Activated T-helper 1 cell treated with anti-CD3 and anti-CD28 coated beads, Interleukin-12 subunit alpha, Interleukin-12 subunit beta, Interleukin-2, Interleukin-4 antibody, amounts not matched to agents 30 ng/mL and 10 ng/mL and 1 ng/mL, durations not matched to agents 14 hours and 24 hours and 36 hours (primary cell): ENCODE results near the gene RETREG3. TPM values are rescaled to one million over a fixed set of nuclear protein-coding genes. Genes with fewer than 3 reads are reported as not detected.

Experiments
- DNase-seq: peaks from one replicate; pipeline ENCODE4 v3.0.0; 2021; ENCODE audit warnings: low spot score
- H3K27ac Mint-ChIP-seq: one replicate; pipeline ENCODE4 v1.8.0; 2021; ENCODE audit warnings: mild to moderate bottlenecking, mixed read lengths
- H3K27me3 Mint-ChIP-seq: one replicate; pipeline ENCODE4 v1.8.0; 2022; ENCODE audit warnings: mild to moderate bottlenecking, moderate library complexity, mixed read lengths; ENCODE audit not compliant: insufficient read depth
- H3K36me3 Mint-ChIP-seq: one replicate; pipeline ENCODE4 v1.8.0; 2021; ENCODE audit warnings: low read depth, mixed read lengths
- H3K4me1 Mint-ChIP-seq: one replicate; pipeline ENCODE4 v1.8.0; 2021; ENCODE audit warnings: low read depth, mixed read lengths
- H3K4me3 Mint-ChIP-seq: one replicate; pipeline ENCODE4 v1.8.0; 2021; ENCODE audit warnings: mild to moderate bottlenecking, moderate library complexity, mixed read lengths
- H3K9me3 Mint-ChIP-seq: one replicate; pipeline ENCODE4 v1.8.0; 2021; ENCODE audit warnings: mixed read lengths
- intact Hi-C: fragments of 100-400 bp; cut with micrococcal nuclease; formaldehyde crosslinking; loops from one replicate; pipeline ENCODE4 v1.15.1; 2024
- total RNA-seq: library from RNA; stranded (reverse); gene quantifications from 2 replicates; pipeline ENCODE4 v1.2.3, GENCODE V29; 2022

Gene RETREG3
- total RNA-seq, 1 donor from 2014 or later, result 43.4 TPM

DNA sequence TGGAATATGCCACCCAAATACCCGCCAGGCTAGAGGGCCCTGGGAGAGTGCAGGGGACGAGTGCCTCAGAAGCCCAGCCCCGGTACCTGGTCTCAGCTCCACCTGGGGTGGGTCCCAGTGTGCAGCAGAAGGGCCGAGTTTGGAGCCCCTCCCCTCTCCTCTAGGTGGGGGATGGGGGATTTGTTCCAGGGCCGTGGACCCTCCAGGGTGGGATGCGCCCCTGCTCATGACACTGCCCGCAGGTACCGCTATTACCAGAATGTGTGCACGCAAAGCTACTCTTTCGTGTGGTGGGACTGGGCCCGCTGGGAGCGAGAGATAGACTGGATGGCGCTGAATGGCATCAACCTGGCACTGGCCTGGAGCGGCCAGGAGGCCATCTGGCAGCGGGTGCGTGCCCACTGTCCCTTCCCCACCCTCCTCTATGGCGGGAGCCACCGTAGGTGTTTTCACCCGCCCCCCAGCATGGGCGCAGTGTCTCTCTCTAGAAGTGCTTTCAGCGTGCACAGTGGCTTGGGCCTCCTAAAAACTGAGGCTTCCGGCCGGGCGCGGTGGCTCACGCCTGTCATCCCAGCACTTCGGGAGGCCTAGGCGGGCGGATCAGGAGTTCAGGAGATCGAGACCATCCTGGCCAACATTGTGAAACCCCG is 71.9 kb downstream of the RETREG3 start:
- Mint-ChIP-seq H3K9me3 (no peaks in the 10 kb centered on the region), H3K27ac (no peak overlapping the region), H3K27me3 (peaks cover 12% of the 10 kb centered on the region), H3K4me3 (peak overlapping the region; percentile 90), H3K4me1 (peaks cover 31% of the 10 kb centered on the region), H3K36me3 (peaks cover 8% of the 10 kb centered on the region)
- intact Hi-C loops, result no loop called here
- no peak for DNase-seq

DNA sequence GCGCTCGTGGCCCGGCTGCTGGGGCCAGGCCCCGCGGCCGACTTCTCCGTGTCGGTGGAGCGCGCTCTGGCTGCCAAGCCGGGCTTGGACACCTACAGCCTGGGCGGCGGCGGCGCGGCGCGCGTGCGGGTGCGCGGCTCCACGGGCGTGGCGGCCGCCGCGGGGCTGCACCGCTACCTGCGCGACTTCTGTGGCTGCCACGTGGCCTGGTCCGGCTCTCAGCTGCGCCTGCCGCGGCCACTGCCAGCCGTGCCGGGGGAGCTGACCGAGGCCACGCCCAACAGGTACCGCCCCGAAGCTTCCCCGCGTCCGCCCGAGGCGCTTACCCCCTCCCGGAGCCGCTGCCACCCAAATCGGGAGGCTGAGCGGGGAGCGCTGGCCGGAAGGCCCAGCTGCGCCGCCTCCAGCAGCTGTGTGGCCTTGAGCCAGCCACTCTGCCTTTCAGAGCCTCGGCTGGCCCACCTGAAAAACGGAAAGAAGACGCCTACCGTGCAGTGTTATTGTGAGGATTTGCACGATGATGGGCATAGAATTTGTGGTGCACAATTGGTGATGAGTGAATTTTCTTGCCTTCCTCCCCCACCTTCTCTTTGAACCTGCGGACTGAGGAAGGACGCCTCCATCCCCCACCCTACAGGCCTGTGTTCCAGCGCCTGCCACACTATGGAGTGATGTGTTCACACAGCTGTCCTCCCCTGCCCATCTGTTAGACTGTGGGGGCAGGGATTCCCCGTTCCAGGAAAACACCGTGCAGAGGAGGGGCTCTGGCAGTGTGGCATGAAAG is 72.6 kb downstream of the RETREG3 start:
- Mint-ChIP-seq H3K27ac (peak overlapping the region; percentile 88), H3K4me3 (peak overlapping the region; percentile 90), H3K27me3 (peaks cover 15% of the 10 kb centered on the region), H3K4me1 (peaks cover 33% of the 10 kb centered on the region), H3K9me3 (no peaks in the 10 kb centered on the region), H3K36me3 (peaks cover 8% of the 10 kb centered on the region)
- peak; percentile 76 for DNase-seq
- intact Hi-C loops, result loop anchor here (1.0 kb wide), 3 partner anchors 18 to 73 kb away; partner anchors contain the start of genes PSMC3IP, RETREG3 and TUBG1

DNA sequence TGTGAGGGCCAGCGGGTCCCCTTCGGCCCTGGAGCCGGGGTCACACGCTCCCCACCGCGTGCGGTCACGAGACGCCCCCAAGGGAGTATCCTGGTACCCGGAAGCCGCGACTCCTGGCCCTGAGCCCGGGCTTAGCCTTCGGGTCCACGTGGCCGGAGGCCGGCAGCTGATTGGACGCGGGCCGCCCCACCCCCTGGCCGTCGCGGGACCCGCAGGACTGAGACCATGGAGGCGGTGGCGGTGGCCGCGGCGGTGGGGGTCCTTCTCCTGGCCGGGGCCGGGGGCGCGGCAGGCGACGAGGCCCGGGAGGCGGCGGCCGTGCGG is 73.2 kb downstream of the RETREG3 start, which contains the start of gene NAGLU:
TSS of gene NAGLU (plus strand) at position 194 of the 324 bp plus-strand sequence. CDS start at position 226, 32 bp downstream.
- Mint-ChIP-seq H3K27ac (peak within 1 kb of the TSS; percentile 89), H3K4me3 (peak within 1 kb of the TSS; percentile 90), H3K9me3 (no peaks in the 10 kb centered on the region), H3K27me3 (peaks cover 16% of the 10 kb centered on the region), H3K36me3 (peaks cover 8% of the 10 kb centered on the region), H3K4me1 (peaks cover 33% of the 10 kb centered on the region)
- peak; percentile 85 for DNase-seq
- intact Hi-C loops, result loop anchor here (1.0 kb wide), 3 partner anchors 18 to 73 kb away; partner anchors contain the start of genes PSMC3IP, RETREG3 and TUBG1

DNA sequence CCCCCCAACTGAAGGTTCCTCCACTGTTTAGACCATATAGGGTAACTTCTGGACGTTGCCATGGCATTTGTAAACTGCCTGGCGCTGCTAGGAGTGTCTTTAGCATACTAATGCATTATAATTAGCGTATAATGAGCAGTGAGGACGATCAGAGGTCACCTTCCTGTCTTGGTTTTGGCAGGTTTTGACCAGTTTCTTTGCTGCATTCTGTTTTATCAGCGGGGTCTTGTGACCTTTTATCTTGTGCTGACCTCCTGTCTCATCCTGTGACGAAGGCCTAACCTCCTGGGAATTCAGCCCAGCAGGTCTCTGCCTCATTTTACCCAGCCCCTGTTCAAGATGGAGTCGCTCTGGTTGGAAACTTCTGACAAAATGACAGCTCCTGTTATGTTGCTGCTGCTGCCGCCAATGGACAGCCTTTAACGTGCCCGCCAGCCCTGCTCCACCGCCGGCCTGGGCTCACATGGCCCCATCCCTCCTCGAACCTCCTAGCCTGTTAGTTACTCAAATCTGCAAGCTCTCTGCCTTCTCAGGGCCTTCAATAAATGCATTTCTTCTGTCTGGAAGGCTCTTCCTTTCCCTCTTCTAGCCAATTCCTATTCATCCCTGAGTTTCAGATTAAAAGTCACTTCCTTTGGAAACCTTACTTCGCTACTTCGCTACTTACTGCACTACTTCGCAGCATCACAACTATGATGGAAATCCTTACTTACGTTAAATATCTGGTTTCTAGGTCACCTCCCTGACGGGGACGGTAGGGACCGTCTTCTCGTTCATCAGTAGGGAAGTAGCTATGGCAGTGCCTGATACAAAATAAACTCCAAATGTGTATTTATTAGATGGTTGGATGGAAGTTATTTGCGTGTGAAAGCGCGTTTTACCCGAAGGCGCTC is 73.8 kb downstream of the RETREG3 start:
- Mint-ChIP-seq H3K36me3 (peaks cover 8% of the 10 kb centered on the region), H3K27me3 (peaks cover 16% of the 10 kb centered on the region), H3K4me1 (peaks cover 33% of the 10 kb centered on the region), H3K4me3 (peak overlapping the region; percentile 89), H3K27ac (peak overlapping the region; percentile 89), H3K9me3 (no peaks in the 10 kb centered on the region)
- DNase-seq, result no peak
- intact Hi-C loops, result loop anchor here (1.0 kb wide), 3 partner anchors 19 to 74 kb away; partner anchors contain the start of genes PSMC3IP, RETREG3 and TUBG1

DNA sequence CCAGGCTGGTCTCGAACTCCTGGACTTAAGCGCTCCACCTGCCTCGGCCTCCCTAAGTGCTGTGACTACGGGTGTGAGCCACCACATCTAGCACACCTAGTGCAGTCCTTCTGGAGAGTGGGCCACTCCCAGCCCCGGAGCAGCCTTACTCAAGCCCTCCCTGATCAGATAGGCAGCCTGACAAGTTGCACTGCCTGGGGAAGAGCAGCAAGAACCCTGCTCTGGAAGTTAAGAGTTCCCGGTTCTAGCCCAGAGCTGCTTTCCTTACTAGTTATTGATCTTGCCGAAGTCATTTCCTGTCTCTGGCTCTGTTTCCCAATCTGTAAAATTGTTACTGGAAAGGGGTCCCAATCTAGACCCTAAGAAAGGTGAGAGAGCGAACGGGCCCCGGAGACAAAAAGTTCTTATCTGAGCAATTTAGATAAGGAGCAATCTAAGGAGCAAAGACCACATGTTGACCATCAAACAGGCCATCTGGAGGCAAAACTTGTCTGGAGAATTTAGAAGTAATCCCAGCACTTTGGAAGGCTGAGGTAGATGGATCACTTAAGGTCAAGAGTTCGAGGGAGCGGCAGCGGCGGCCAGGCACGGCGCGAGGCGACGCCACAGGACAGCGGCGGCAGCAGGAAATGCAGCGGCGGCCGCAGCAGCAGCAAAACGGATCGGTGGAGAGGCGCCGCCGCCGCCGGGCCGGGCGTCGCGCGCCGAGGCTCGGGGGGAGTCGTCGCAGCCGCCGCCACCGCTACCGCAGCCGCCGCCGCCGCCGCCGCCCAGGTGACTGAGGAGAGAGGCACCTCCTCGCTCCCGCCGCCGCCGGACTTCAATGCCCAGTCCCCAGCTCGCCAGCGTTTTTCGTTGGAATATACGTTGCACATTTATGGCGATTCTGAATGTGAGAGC is 77.5 kb downstream of the RETREG3 start:
- Mint-ChIP-seq H3K9me3 (no peaks in the 10 kb centered on the region), H3K27me3 (peaks cover 19% of the 10 kb centered on the region), H3K36me3 (peaks cover 6% of the 10 kb centered on the region), H3K4me3 (peak overlapping the region; percentile 78), H3K27ac (peak overlapping the region; percentile 44), H3K4me1 (peaks cover 34% of the 10 kb centered on the region)
- DNase-seq, result peak; percentile 37
- intact Hi-C loops, result no loop called here

DNA sequence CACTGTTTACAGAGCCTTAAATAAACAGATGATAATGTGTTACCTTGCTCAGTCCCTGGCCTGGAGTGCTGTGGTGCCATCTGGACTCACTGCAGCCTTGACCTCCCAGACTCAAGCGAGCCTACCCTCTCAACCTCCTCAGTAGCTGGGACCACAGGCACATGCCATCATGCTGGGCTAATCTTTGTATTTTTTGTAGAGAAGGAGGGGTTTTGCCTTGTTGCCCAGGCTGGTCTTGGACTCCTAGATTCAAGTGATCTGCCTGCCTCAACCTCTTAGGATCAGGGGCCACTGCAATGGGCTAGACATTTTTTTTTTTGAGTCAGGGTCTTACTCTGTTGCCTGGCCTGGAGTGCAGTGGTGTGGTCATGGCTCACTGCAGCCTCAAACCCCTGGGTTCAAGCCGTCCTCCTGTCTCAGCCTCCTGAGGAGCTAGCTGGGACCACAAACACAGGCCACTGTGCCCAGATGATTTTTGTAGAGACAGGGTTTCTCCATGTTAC is 78.2 kb downstream of the RETREG3 start:
- Mint-ChIP-seq H3K4me3 (no peak overlapping the region), H3K36me3 (peaks cover 6% of the 10 kb centered on the region), H3K4me1 (peaks cover 32% of the 10 kb centered on the region), H3K9me3 (no peaks in the 10 kb centered on the region), H3K27me3 (peaks cover 19% of the 10 kb centered on the region), H3K27ac (no peak overlapping the region)
- intact Hi-C loops, result no loop called here
- DNase-seq, result no peak

Other genes starting within 250 kb of the RETREG3 start
- gene STAT3, start 220.9 kb downstream of the RETREG3 start, total RNA-seq, result 240 and 241 TPM in 2 replicates
- 0.91 and 0.96 TPM in 2 replicates for gene CAVIN1, start 186.1 kb downstream of the RETREG3 start, total RNA-seq
- gene ATP6V0A1, start 150.5 kb downstream of the RETREG3 start, total RNA-seq, result 23.2 and 27.1 TPM in 2 replicates
- 18.2 and 20.8 TPM in 2 replicates for gene NAGLU, start 73.1 kb downstream of the RETREG3 start, total RNA-seq
- gene HSD17B1, start 56.5 kb downstream of the RETREG3 start, total RNA-seq, result 0.49 and 0.78 TPM in 2 replicates
- 93.1 and 95.4 TPM in 2 replicates for gene COASY, start 47.2 kb downstream of the RETREG3 start, total RNA-seq
- 74.1 and 75.4 TPM in 2 replicates for gene MLX, start 42.3 kb downstream of the RETREG3 start, total RNA-seq
- 27.6 and 31.5 TPM in 2 replicates for gene PSMC3IP, start 31.6 kb downstream of the RETREG3 start, total RNA-seq
- 90.0 and 95.2 TPM in 2 replicates for gene TUBG1, start 309 bp upstream of the RETREG3 start, total RNA-seq
- 9.1 and 11.6 TPM in 2 replicates for gene TUBG2, start 49.9 kb upstream of the RETREG3 start, total RNA-seq
- 0.52 and 0.76 TPM in 2 replicates for gene PLEKHH3, start 67.6 kb upstream of the RETREG3 start, total RNA-seq
- 0.15 and 0.21 TPM in 2 replicates for gene CCR10, start 72.5 kb upstream of the RETREG3 start, total RNA-seq
- gene CNTNAP1, start 73.2 kb upstream of the RETREG3 start, total RNA-seq, result 1.8 and 2.2 TPM in 2 replicates
- gene EZH1, start 135.7 kb upstream of the RETREG3 start, total RNA-seq, result 35.6 and 40.0 TPM in 2 replicates
- not detected in 2 replicates for gene RAMP2, start 151.9 kb upstream of the RETREG3 start, total RNA-seq
- gene VPS25, start 164.1 kb upstream of the RETREG3 start, total RNA-seq, result 93.6 and 97.0 TPM in 2 replicates
- 0.12 and 0.29 TPM in 2 replicates for gene WNK4, start 171.2 kb upstream of the RETREG3 start, total RNA-seq
- gene COA3, start 189.3 kb upstream of the RETREG3 start, total RNA-seq, result 53.5 and 59.3 TPM in 2 replicates
- gene CNTD1, start 189.5 kb upstream of the RETREG3 start, total RNA-seq, result not detected in 2 replicates
- 100 and 110 TPM in 2 replicates for gene BECN1, start 214.9 kb upstream of the RETREG3 start, total RNA-seq
- 217 and 220 TPM in 2 replicates for gene PSME3, start 224.0 kb upstream of the RETREG3 start, total RNA-seq
- 3.6 and 4.0 TPM in 2 replicates for gene AOC2, start 235.2 kb upstream of the RETREG3 start, total RNA-seq
- 1.9 and 3.7 TPM in 2 replicates for gene AOC3, start 241.8 kb upstream of the RETREG3 start, total RNA-seq